ENCODE data around the gene PRRX1. TPM values are rescaled to one million over a fixed set of nuclear protein-coding genes. Genes with fewer than 3 reads are reported as not detected.

PRRX1 gene
- total RNA-seq, 1 experiment from 2014 or later: 21.6 TPM

- DNase-seq (ENCODE audit: low read depth): no peak
Measured at GRCh38 chr1:170768929-170769328, 105.0 kb downstream of the PRRX1 start.

DNA sequence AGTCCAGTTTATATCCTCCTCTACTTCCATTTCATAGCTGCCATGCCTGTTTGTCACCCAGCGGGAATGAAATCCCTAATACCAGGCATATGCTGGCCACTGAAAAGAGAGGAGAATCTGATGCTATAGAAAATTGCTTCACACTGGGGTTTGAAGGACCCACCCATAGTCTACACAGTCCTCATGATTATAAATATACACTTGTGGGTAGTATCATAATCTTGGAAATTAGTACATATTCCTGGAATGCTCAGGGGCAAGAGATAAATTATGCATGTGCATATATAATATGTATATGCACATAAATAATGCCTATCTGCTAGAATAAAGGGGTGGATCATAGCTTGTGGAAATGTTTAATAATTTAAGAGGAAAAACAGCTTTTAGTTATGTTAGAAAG, 105.8 kb downstream of the PRRX1 start:
- DNase-seq (ENCODE audit: low read depth): no peak

DNA sequence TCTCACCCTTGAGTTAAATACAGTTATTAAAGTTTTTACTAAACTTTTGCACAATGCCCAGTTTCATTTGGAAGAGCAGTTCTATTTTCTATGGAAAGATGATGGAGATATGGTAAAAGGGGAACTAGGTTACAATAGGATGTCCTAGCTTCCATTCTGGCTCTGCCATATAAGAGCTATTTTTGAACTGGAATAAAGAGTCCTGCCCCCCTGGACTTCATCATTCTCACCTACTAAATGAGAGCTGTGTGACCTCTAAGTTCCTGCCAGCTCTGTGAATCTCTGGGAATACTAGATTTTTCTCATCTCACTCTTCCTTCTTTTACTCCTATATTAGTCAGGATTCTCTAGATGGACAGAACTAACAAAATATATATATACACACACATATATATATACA, 106.3 kb downstream of the PRRX1 start:
- DNase-seq (ENCODE audit: low read depth): no peak

DNA sequence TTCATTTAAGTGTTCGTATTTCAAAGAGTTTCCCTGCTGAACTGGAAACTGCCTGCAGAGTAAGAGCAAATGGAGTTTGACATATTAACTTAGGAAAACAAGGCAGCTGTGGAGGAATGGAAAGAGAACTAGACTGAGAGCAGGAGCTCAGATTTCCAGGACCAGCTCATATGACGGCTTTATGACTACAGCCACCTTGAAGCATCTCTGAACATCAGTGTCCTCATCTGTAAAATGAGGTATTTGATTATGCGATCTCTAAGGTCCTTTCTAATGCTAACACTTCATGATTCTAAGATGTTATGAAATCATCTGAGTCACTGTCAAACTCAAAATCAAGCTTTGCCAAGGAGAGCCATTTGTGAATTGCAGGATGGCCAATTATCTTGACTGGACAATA, 112.3 kb downstream of the PRRX1 start:
- no peak for DNase-seq (ENCODE audit: low read depth)

DNA sequence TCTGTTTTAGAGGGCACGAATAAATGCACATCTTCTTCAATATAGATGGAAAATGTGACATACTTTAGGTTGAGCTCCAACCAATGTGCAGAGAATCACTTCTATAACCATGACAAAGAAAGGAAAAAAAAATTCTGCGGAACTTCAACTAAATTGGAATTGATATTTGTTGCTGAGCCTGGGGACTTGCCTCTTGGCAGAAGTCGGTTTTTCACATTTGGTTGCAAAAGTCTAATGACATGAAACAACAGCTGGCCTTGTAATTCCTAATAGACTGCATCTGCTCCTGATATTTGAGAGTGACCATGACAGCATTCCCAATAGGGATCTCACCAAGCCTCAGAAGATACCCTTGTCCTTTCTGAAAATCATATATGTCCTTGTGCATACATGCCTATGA, 112.8 kb downstream of the PRRX1 start:
- DNase-seq (ENCODE audit: low read depth): no peak

Other genes with a start within 250 kb of the PRRX1 start
- 12.7 and 13.8 TPM in 2 replicates for gene GORAB, start 132.0 kb upstream of the PRRX1 start, total RNA-seq (2014; rRNA removed; shearing (Covaris generic))

Data from M059J (cell line).